Vagina (tissue), 2 donors: ENCODE results near the gene NCBP3. TPM values are rescaled to one million over a fixed set of nuclear protein-coding genes. Genes with fewer than 3 reads are reported as not detected.

Experiments used
- DNase-seq, 2 donors: peaks; one replicate each; pipeline ENCODE4 v3.0.0-alpha.2; 2017; ENCODE audit errors: extremely low spot score in 2 of 2
- H3K27ac ChIP-seq: fragments of 200-600 bp; sonication (generic); one replicate; pipeline ENCODE4 v1.5.1; 2019
- H3K27me3 ChIP-seq: fragments of 200-600 bp; sonication (generic); one replicate; pipeline ENCODE4 v1.5.1; 2019
- H3K36me3 ChIP-seq, 2 donors: fragments of 200-600 bp; sonication (generic); one replicate each; pipeline ENCODE4 v1.5.1; 2017 to 2019
- H3K4me1 ChIP-seq: fragments of 200-600 bp; sonication (generic); one replicate; pipeline ENCODE4 v1.5.1; 2019
- H3K4me3 ChIP-seq, 2 donors: fragments of 200-600 bp; sonication (generic); 1 replicate in 1 of 2; 2 replicates in 1 of 2; pipeline ENCODE4 v1.5.1; 2016 to 2019
- H3K9me3 ChIP-seq: fragments of 200-600 bp; sonication (generic); one replicate; pipeline ENCODE4 v1.5.1; 2019
- CTCF ChIP-seq, 3 experiments: fragments of 450-650 bp in 2 of 3; fragments of 200-600 bp in 1 of 3; sonication (generic) in 1 of 3; IDR thresholded peaks; one replicate each; pipeline ENCODE4 v1.5.1; 2017 to 2019; ENCODE audit warnings: antibody characterized with exemption in 3 of 3, mild to moderate bottlenecking in 2 of 3, moderate library complexity in 2 of 3
- POLR2A ChIP-seq, 2 donors: fragments of 450-650 bp; IDR thresholded peaks; one replicate each; pipeline ENCODE4 v1.6.1; 2017; ENCODE audit warnings: antibody characterized with exemption in 2 of 2, mild to moderate bottlenecking in 2 of 2, moderate library complexity in 2 of 2
- POLR2AphosphoS5 ChIP-seq, 2 donors: sonication (generic); formaldehyde crosslinking; IDR thresholded peaks; one replicate each; pipeline ENCODE4 v1.9.0; 2017; ENCODE audit warnings: antibody characterized with exemption in 2 of 2, mild to moderate bottlenecking in 2 of 2, low read depth in 1 of 2; ENCODE audit not compliant: insufficient read depth in 1 of 2
- intact Hi-C: fragments of 100-400 bp; cut with DNase I; formaldehyde crosslinking; loops from one replicate; pipeline ENCODE4 v1.15.1; 2023
- total RNA-seq: library from RNA; depleted of rRNA; stranded (reverse); fragments of >200 nt; gene quantifications from one replicate; pipeline ENCODE4 v1.2.3, GENCODE V29; 2016

Gene NCBP3
- total RNA-seq, 1 donor from 2014 or later = 20.6 TPM

DNA sequence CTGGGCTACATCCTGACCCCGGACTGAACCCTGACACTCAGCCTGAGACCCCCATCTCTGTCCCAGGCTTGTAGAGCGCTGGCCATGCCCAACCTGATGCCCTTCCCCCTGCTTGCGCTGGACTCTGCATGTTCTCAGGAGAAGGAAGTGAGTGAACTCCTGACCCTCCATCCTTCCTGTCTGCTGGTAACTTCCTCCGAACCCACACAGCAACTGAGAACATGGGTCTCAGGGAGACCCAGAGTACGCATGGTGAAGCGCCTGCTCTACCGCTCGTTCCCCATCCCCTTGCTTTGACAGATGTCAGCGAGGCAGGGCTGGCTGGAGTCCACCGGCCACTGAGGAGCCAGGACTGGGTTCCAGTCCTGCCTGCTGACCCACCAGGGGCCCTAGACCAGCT is 40.7 kb upstream of the NCBP3 start:
- H3K4me1 ChIP-seq = peaks cover 66% of the 10 kb centered on the region
- no peaks in the 10 kb centered on the region for H3K27me3 ChIP-seq
- H3K27ac ChIP-seq = peak overlapping the region; percentile 96
- peaks cover 0 to 30% of the 10 kb centered on the region in 2 donors for H3K36me3 ChIP-seq
- no peak overlapping the region for H3K4me3 ChIP-seq
- DNase-seq = no peak
- TF ChIP-seq CTCF (IDR thresholded peaks at IDR 0.05) (no peak), POLR2A (IDR thresholded peaks at IDR 0.05) (no peak), POLR2AphosphoS5 (IDR thresholded peaks at IDR 0.05; ENCODE audit: insufficient read depth in 1 of 2, low read depth in 1 of 2) (no peak)
- intact Hi-C loops = no loop called here
- no peaks in the 10 kb centered on the region for H3K9me3 ChIP-seq

DNA sequence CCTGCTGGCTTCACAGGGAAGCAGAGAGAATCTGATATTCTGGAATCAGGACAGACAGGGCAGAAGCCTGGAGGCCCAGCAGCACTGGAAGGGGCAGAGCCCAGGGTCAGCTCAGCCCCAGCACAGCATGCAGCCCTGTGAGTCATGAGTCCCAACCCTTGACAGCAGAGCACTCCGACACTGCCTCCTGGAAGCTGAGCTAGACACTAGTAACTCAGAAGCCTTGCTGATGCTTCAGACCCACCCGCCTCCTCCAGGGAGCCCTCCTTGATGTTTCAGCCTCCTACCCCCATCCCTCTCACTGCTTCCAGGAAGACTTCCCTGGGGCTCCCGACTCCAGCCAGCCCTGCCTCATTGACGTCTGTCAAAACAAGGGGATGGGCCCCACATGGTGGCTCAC is 39.9 kb upstream of the NCBP3 start:
- Histone ChIP-seq H3K4me1 (peaks cover 58% of the 10 kb centered on the region), H3K36me3 (peaks cover 0 to 30% of the 10 kb centered on the region in 2 donors), H3K27ac (peak overlapping the region; percentile 96), H3K4me3 (no peak overlapping the region), H3K27me3 (no peaks in the 10 kb centered on the region), H3K9me3 (no peaks in the 10 kb centered on the region)
- intact Hi-C loops = no loop called here
- TF ChIP-seq POLR2AphosphoS5 (IDR thresholded peaks at IDR 0.05; ENCODE audit: insufficient read depth in 1 of 2, low read depth in 1 of 2) = no peak
- no peak for TF ChIP-seq POLR2A (IDR thresholded peaks at IDR 0.05)
- no peak for TF ChIP-seq CTCF (IDR thresholded peaks at IDR 0.05)
- DNase-seq = no peak

GRCh38 chr17:3885271-3885670 is 39.2 kb upstream of the NCBP3 start:
- Histone ChIP-seq H3K9me3 (no peaks in the 10 kb centered on the region), H3K27me3 (no peaks in the 10 kb centered on the region), H3K36me3 (peaks cover 0 to 30% of the 10 kb centered on the region in 2 donors), H3K4me1 (peaks cover 51% of the 10 kb centered on the region), H3K27ac (peak overlapping the region; percentile 27), H3K4me3 (no peak overlapping the region)
- TF ChIP-seq CTCF (IDR thresholded peaks at IDR 0.05) = no peak
- no peak for TF ChIP-seq POLR2AphosphoS5 (IDR thresholded peaks at IDR 0.05; ENCODE audit: insufficient read depth in 1 of 2, low read depth in 1 of 2)
- no peak for TF ChIP-seq POLR2A (IDR thresholded peaks at IDR 0.05)
- no peak for DNase-seq
- intact Hi-C loops = no loop called here

- intact Hi-C loops = no loop called here
- H3K27ac ChIP-seq = no peak overlapping the region
These were observed 38.1 kb upstream of the NCBP3 start for GRCh38 chr17:3884188-3884587.

More at GRCh38 chr17:3884188-3884587, 38.1 kb upstream of the NCBP3 start:
- no peak for DNase-seq
- Histone ChIP-seq H3K4me1 (peaks cover 46% of the 10 kb centered on the region), H3K4me3 (no peak overlapping the region), H3K27me3 (no peaks in the 10 kb centered on the region), H3K36me3 (peaks cover 0 to 30% of the 10 kb centered on the region in 2 donors), H3K9me3 (no peaks in the 10 kb centered on the region)
- TF ChIP-seq POLR2A (IDR thresholded peaks at IDR 0.05) (no peak), CTCF (IDR thresholded peaks at IDR 0.05) (no peak), POLR2AphosphoS5 (IDR thresholded peaks at IDR 0.05; ENCODE audit: insufficient read depth in 1 of 2, low read depth in 1 of 2) (no peak)
